Hepatocyte (in vitro differentiated cells): ENCODE data around the gene ACSL5. TPM values are rescaled to one million over a fixed set of nuclear protein-coding genes. Genes with fewer than 3 reads are reported as not detected.

Experiments used
- DNase-seq: peaks from one replicate; pipeline ENCODE4 v3.0.0-alpha.2; 2016; ENCODE audit warnings: low spot score
- H2AFZ ChIP-seq: fragments of 200-600 bp; sonication (generic); 2 replicates; pipeline ENCODE4 v1.6.0; 2016; ENCODE audit warnings: antibody characterized with exemption, mild to moderate bottlenecking
- H3K27ac ChIP-seq: fragments of 200-600 bp; sonication (generic); 2 replicates; pipeline ENCODE4 v1.5.1; 2016; ENCODE audit warnings: mild to moderate bottlenecking
- H3K27me3 ChIP-seq: fragments of 200-600 bp; sonication (generic); 2 replicates; pipeline ENCODE4 v1.6.1; 2016
- H3K36me3 ChIP-seq: fragments of 200-600 bp; sonication (generic); replicated peaks from 2 replicates; pipeline ENCODE4 v1.5.1; 2016; ENCODE audit warnings: low read depth; ENCODE audit not compliant: insufficient read depth
- H3K4me1 ChIP-seq: fragments of 200-600 bp; sonication (generic); 2 replicates; pipeline ENCODE4 v1.5.1; 2016; ENCODE audit warnings: mild to moderate bottlenecking, moderate library complexity; ENCODE audit not compliant: insufficient read depth
- H3K4me2 ChIP-seq: fragments of 200-600 bp; sonication (generic); 2 replicates; pipeline ENCODE4 v1.6.0; 2016
- H3K4me3 ChIP-seq: fragments of 200-600 bp; sonication (generic); 2 replicates; pipeline ENCODE4 v1.5.1; 2016; ENCODE audit warnings: mild to moderate bottlenecking
- H3K79me2 ChIP-seq: fragments of 200-600 bp; sonication (generic); 2 replicates; pipeline ENCODE4 v1.6.0; 2017; ENCODE audit warnings: mild to moderate bottlenecking
- H3K9me2 ChIP-seq: fragments of 200-600 bp; sonication (generic); replicated peaks from 2 replicates; pipeline ENCODE4 v1.6.0; 2017; ENCODE audit warnings: mild to moderate bottlenecking; ENCODE audit not compliant: insufficient read depth
- H3K9me3 ChIP-seq: fragments of 200-600 bp; sonication (generic); 2 replicates; pipeline ENCODE4 v1.5.1; 2016; ENCODE audit warnings: low read depth, mild to moderate bottlenecking
- H4K20me1 ChIP-seq: fragments of 200-600 bp; sonication (generic); 2 replicates; pipeline ENCODE4 v1.6.0; 2016; ENCODE audit warnings: mild to moderate bottlenecking; ENCODE audit not compliant: insufficient read depth, poor library complexity, severe bottlenecking
- EZH2 ChIP-seq: fragments of 200-600 bp; sonication (generic); IDR thresholded peaks from 2 replicates; pipeline ENCODE4 v1.6.1; 2016; ENCODE audit warnings: antibody characterized with exemption, mild to moderate bottlenecking, borderline replicate concordance
- EZH2phosphoT487 ChIP-seq: fragments of 200-600 bp; sonication (generic); IDR thresholded peaks from one replicate; pipeline ENCODE4 v1.6.1; 2018; ENCODE audit warnings: antibody characterized with exemption, mild to moderate bottlenecking, low read depth, moderate library complexity; ENCODE audit not compliant: unreplicated experiment, severe bottlenecking
- WGBS: methylation state at CpG from one replicate; pipeline ENCODE4 v1.1.6; 2016; ENCODE audit warnings: low lambda C conversion rate; ENCODE audit errors: missing lambda C conversion rate; 5-methylcytosine and 5-hydroxymethylcytosine counted together
- polyA plus RNA-seq: library from polyadenylated mRNA; unstranded; fragments of >200 nt; fragmentation: Nextera tagmentation; extraction: Ambion mirVana; gene quantifications from 2 replicates; pipeline ENCODE4 v1.2.1, GENCODE V29; 2016
- total RNA-seq: library from RNA; depleted of rRNA; stranded (reverse); fragments of >200 nt; gene quantifications from 2 replicates; pipeline ENCODE4 v1.2.3, GENCODE V29; 2014
- TF ChIP-seq, protein P1 (sequence below): fragments of 200-600 bp; sonication (generic); IDR thresholded peaks from 2 replicates; pipeline ENCODE4 v1.5.1; 2016; ENCODE audit warnings: antibody characterized with exemption, mild to moderate bottlenecking; ENCODE audit not compliant: poor library complexity

Gene ACSL5
- total and polyA plus RNA-seq, 2 experiments from 2014 or later, result 22.7 to 40.2 TPM

DNA sequence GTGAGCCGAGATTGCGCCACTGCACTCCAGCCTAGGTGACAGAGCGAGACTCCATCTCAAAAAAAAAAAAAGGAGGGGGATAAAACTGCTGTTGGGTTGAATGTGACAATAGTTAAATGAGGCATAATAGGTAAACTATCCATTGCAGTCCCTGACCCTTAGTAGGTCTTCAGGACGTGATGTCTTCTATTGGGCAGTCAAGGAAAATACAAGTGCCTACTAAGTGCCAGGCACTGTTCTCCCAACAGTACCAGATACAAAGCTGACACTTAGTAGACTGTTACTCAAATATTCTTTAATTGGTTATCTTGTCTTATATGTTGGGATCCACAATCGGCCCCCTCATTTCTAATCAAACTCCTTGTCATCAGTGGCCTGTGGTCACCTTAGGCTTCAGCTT lies 27.1 kb upstream of the ACSL5 start:
- Histone ChIP-seq H3K36me3 (no peaks in the 10 kb centered on the region), H3K27me3 (no peaks in the 10 kb centered on the region), H3K4me2 (no peak overlapping the region), H3K27ac (no peak overlapping the region), H2AFZ (no peak overlapping the region), H3K79me2 (no peaks in the 10 kb centered on the region), H3K4me1 (no peaks in the 10 kb centered on the region), H3K9me3 (no peaks in the 10 kb centered on the region), H4K20me1 (no peaks in the 10 kb centered on the region), H3K9me2 (no peaks in the 10 kb centered on the region), H3K4me3 (no peak overlapping the region)
- WGBS, result 91% methylated on average over 5 of the region's 5 CpGs
- TF ChIP-seq EZH2 (no peak), EZH2phosphoT487 (no peak)
- TF ChIP-seq, protein P1, sequence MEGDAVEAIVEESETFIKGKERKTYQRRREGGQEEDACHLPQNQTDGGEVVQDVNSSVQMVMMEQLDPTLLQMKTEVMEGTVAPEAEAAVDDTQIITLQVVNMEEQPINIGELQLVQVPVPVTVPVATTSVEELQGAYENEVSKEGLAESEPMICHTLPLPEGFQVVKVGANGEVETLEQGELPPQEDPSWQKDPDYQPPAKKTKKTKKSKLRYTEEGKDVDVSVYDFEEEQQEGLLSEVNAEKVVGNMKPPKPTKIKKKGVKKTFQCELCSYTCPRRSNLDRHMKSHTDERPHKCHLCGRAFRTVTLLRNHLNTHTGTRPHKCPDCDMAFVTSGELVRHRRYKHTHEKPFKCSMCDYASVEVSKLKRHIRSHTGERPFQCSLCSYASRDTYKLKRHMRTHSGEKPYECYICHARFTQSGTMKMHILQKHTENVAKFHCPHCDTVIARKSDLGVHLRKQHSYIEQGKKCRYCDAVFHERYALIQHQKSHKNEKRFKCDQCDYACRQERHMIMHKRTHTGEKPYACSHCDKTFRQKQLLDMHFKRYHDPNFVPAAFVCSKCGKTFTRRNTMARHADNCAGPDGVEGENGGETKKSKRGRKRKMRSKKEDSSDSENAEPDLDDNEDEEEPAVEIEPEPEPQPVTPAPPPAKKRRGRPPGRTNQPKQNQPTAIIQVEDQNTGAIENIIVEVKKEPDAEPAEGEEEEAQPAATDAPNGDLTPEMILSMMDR, result no peak
- no peak for DNase-seq

- no peak for DNase-seq
- no peaks in the 10 kb centered on the region for H3K9me3 ChIP-seq
- no peaks in the 10 kb centered on the region for H3K4me1 ChIP-seq
- no peak overlapping the region for H3K4me3 ChIP-seq
- H3K9me2 ChIP-seq, result no peaks in the 10 kb centered on the region
- no peaks in the 10 kb centered on the region for H3K27me3 ChIP-seq
- no peak overlapping the region for H2AFZ ChIP-seq
- TF ChIP-seq EZH2phosphoT487 (no peak), EZH2 (no peak)
- TF ChIP-seq, protein P1, result no peak
- H3K27ac ChIP-seq, result no peak overlapping the region
- 91% methylated on average over 12 of the region's 12 CpGs for WGBS
- H3K36me3 ChIP-seq, result no peaks in the 10 kb centered on the region
- H3K4me2 ChIP-seq, result no peak overlapping the region
- H3K79me2 ChIP-seq, result no peaks in the 10 kb centered on the region
- H4K20me1 ChIP-seq, result no peaks in the 10 kb centered on the region
Measured at GRCh38 chr10:112347709-112348671, 25.9 kb upstream of the ACSL5 start.

DNA sequence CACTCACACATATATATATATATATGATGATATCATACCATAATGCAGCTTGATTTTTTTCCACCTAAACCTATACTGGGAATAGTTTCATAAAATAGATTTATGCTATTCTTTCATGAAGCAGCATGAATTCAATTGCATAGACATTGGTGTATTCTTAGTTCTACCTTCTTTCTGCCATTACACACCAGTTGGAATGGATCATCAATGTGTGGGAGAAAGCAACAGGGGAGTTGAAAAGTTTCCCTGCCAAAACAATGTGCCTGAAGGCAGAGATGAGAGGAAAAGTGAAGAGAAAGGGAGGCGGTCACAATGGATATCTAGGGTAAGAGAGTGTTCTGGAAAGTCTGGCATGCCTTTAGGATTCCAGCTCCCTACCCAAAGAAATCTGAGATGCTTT lies 25.2 kb upstream of the ACSL5 start:
- no peaks in the 10 kb centered on the region for H3K9me3 ChIP-seq
- H3K79me2 ChIP-seq, result no peaks in the 10 kb centered on the region
- no peak for DNase-seq
- TF ChIP-seq, protein P1, result no peak
- TF ChIP-seq EZH2 (no peak), EZH2phosphoT487 (no peak)
- WGBS, result 80% methylated on average over 1 of the region's 1 CpG
- H3K4me2 ChIP-seq, result no peak overlapping the region
- no peaks in the 10 kb centered on the region for H3K27me3 ChIP-seq
- H3K27ac ChIP-seq, result no peak overlapping the region
- H3K4me1 ChIP-seq, result no peaks in the 10 kb centered on the region
- H3K36me3 ChIP-seq, result no peaks in the 10 kb centered on the region
- H2AFZ ChIP-seq, result no peak overlapping the region
- H3K4me3 ChIP-seq, result no peak overlapping the region
- H4K20me1 ChIP-seq, result no peaks in the 10 kb centered on the region
- no peaks in the 10 kb centered on the region for H3K9me2 ChIP-seq
